ENCODE measurements around the gene DNMT1. TPM values are rescaled to one million over a fixed set of nuclear protein-coding genes. Genes with fewer than 3 reads are reported as not detected.

DNMT1 gene
- total RNA-seq, 1 experiment from 2014 or later = 133 TPM

DNA sequence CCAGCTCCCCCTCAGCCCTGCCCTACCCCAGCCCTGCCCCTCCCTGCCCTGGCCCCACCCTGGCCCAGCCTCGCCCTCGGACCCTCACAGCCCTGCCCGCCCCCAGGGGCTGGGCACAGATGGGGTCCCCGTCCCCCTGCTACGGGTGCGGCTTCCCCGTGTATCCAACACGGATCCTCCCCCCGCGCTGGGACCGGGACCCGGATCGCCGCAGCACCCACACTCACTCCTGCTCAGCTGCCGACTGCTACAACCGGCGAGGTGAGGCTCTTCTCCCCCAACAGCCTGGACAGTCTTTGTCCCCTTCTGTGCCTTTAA is 103.4 kb downstream of the DNMT1 start:
- CTCF ChIA-PET = no interaction called here

DNA sequence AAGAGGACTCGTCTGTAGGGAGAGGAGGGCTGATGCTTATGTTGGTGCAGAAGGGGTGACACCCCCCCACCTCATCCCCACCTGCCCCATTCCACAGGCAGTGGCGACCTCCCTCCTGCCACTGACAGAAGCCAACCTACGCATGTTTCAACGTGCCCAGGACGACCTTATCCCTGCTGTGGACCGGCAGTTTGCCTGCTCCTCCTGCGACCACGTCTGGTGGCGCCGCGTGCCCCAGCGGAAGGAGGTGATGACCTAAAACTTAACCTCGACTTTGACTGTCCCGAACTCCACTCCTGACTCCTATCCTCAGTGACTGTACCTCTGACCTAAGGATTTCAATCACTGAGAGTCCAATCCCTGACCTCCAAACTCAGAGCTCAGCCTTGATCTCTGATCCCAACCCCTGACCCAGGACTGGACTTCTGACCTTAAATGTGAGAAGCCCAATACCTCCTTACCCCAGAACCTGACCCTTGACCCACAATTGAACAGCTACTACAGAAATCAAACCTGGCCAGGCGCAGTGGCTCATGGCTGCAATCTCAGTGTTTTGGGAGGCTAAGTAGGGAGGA is 104.9 kb downstream of the DNMT1 start:
- DNase-seq = no peak
- Mint-ChIP-seq H3K4me1 (ENCODE audit: low read depth, unreplicated experiment) (no peaks in the 10 kb centered on the region), H3K27ac (ENCODE audit: unreplicated experiment) (no peak overlapping the region), H3K9me3 (ENCODE audit: low read depth, unreplicated experiment) (peaks cover 2% of the 10 kb centered on the region), H3K36me3 (ENCODE audit: insufficient read depth, unreplicated experiment) (peaks cover 48% of the 10 kb centered on the region), H3K27me3 (ENCODE audit: unreplicated experiment) (no peaks in the 10 kb centered on the region), H3K4me3 (ENCODE audit: low read depth, unreplicated experiment) (no peak overlapping the region)
- intact Hi-C loops (cut with micrococcal nuclease; ENCODE audit: unreplicated experiment) = no loop called here
- no TSS peak for BruUV-seq (replicated peaks)
- CTCF ChIA-PET = no interaction called here
- TF ChIP-seq, protein P1, sequence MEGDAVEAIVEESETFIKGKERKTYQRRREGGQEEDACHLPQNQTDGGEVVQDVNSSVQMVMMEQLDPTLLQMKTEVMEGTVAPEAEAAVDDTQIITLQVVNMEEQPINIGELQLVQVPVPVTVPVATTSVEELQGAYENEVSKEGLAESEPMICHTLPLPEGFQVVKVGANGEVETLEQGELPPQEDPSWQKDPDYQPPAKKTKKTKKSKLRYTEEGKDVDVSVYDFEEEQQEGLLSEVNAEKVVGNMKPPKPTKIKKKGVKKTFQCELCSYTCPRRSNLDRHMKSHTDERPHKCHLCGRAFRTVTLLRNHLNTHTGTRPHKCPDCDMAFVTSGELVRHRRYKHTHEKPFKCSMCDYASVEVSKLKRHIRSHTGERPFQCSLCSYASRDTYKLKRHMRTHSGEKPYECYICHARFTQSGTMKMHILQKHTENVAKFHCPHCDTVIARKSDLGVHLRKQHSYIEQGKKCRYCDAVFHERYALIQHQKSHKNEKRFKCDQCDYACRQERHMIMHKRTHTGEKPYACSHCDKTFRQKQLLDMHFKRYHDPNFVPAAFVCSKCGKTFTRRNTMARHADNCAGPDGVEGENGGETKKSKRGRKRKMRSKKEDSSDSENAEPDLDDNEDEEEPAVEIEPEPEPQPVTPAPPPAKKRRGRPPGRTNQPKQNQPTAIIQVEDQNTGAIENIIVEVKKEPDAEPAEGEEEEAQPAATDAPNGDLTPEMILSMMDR (IDR thresholded peaks at IDR 0.05; ENCODE audit: unreplicated experiment) = no peak

More for the DNA sequence above, 103.4 kb downstream of the DNMT1 start:
- intact Hi-C loops (cut with micrococcal nuclease; ENCODE audit: unreplicated experiment) = no loop called here
- no peaks in the 10 kb centered on the region for H3K4me1 Mint-ChIP-seq (ENCODE audit: low read depth, unreplicated experiment)
- no peak for DNase-seq
- peaks cover 2% of the 10 kb centered on the region for H3K9me3 Mint-ChIP-seq (ENCODE audit: low read depth, unreplicated experiment)
- peak overlapping the region; percentile 56 for H3K27ac Mint-ChIP-seq (ENCODE audit: unreplicated experiment)
- H3K27me3 Mint-ChIP-seq (ENCODE audit: unreplicated experiment) = no peaks in the 10 kb centered on the region
- H3K36me3 Mint-ChIP-seq (ENCODE audit: insufficient read depth, unreplicated experiment) = peaks cover 48% of the 10 kb centered on the region
- no peak overlapping the region for H3K4me3 Mint-ChIP-seq (ENCODE audit: low read depth, unreplicated experiment)
- BruUV-seq (replicated peaks) = no TSS peak
- TF ChIP-seq, protein P1 (IDR thresholded peaks at IDR 0.05; ENCODE audit: unreplicated experiment) = no peak

DNA sequence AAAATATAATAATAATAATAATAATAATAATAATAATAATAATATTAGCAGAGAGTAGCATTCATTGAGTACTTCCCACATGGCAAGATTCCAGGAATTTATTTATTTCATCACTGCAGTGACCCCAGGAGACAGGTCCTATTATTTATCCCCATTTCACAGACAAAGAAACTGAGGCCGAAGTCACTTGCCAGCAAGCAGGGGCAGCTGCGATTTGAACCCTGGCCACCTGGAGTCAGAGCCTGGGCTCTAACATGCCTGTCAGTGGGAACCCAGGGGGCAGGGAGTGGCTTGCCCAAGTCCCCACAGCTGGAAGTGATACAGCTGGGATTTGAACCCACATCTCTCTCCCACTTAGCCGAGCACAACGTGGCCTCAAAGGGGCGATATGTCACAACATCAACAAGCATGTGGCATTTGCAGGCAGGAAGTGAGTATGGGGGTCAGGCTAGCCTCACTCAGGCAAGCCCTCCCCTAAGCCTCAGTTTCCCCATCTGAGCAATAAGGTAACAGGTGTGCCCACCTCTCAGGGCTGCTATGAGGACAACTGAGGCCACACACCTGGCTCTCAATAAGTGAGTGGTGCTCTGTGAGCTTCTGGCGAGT is 105.7 kb downstream of the DNMT1 start:
- H3K36me3 Mint-ChIP-seq (ENCODE audit: insufficient read depth, unreplicated experiment) = peaks cover 44% of the 10 kb centered on the region
- CTCF ChIA-PET = no interaction called here
- H3K9me3 Mint-ChIP-seq (ENCODE audit: low read depth, unreplicated experiment) = peaks cover 2% of the 10 kb centered on the region
- no peak overlapping the region for H3K27ac Mint-ChIP-seq (ENCODE audit: unreplicated experiment)
- no TSS peak for BruUV-seq (replicated peaks)
- H3K27me3 Mint-ChIP-seq (ENCODE audit: unreplicated experiment) = no peaks in the 10 kb centered on the region
- TF ChIP-seq, protein P1 (IDR thresholded peaks at IDR 0.05; ENCODE audit: unreplicated experiment) = no peak
- intact Hi-C loops (cut with micrococcal nuclease; ENCODE audit: unreplicated experiment) = no loop called here
- no peak for DNase-seq
- H3K4me1 Mint-ChIP-seq (ENCODE audit: low read depth, unreplicated experiment) = no peaks in the 10 kb centered on the region
- H3K4me3 Mint-ChIP-seq (ENCODE audit: low read depth, unreplicated experiment) = no peak overlapping the region

DNA sequence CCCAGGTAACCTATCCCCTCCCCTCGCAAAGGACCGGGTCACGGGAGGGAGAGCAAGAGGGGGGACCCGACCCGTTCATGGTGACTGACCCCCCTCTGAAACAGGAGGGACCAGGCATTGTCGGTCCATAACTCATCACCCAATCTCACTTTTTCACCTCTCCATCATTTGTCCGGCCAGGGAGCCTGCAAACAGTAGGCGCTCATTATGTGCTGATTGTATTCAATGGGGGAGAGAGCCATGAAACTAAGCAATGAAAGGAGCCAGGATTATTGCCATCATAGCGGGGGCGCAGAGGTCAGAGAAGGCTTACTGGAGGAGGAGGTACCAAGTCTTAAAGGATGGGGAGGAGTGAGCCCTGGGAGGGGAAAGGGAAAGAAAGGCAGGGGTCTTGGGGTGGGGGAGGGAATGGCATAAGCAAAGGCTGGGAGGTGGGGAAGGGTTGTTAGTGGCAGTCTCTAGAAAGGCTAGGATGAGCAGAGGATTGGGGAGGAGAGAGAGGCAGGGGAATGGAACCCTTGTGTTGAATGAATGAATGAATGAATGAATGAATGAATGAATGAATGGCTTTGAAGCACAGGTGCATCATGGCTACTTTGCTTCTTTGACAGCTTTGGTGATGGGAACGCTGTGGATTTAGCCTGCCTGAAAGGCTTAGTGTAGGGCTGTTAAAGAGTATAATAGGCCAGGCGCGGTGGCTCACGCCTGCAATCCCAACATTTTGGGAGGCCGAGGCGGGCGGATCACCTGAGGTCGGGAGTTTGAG is 107.3 kb downstream of the DNMT1 start:
- no peaks in the 10 kb centered on the region for H3K27me3 Mint-ChIP-seq (ENCODE audit: unreplicated experiment)
- peaks cover 2% of the 10 kb centered on the region for H3K9me3 Mint-ChIP-seq (ENCODE audit: low read depth, unreplicated experiment)
- TF ChIP-seq, protein P1 (IDR thresholded peaks at IDR 0.05; ENCODE audit: unreplicated experiment) = no peak
- no peak for DNase-seq
- CTCF ChIA-PET = no interaction called here
- H3K4me1 Mint-ChIP-seq (ENCODE audit: low read depth, unreplicated experiment) = no peaks in the 10 kb centered on the region
- peak overlapping the region; percentile 23 for H3K27ac Mint-ChIP-seq (ENCODE audit: unreplicated experiment)
- BruUV-seq (replicated peaks) = no TSS peak
- intact Hi-C loops (cut with micrococcal nuclease; ENCODE audit: unreplicated experiment) = no loop called here
- H3K4me3 Mint-ChIP-seq (ENCODE audit: low read depth, unreplicated experiment) = peak overlapping the region; percentile 75
- H3K36me3 Mint-ChIP-seq (ENCODE audit: insufficient read depth, unreplicated experiment) = peaks cover 32% of the 10 kb centered on the region
